ENCODE data around the gene CLEC4M. TPM values are rescaled to one million over a fixed set of nuclear protein-coding genes. Genes with fewer than 3 reads are reported as not detected.
"Not testable (repeated sequence)": the region's sequence is repeated elsewhere in the genome, so short reads cannot be mapped to it uniquely, and the experiment has no call there.

Gene CLEC4M
- total RNA-seq, 3 donors from 2014 or later, result 1.3 TPM; not detected in 2

DNA sequence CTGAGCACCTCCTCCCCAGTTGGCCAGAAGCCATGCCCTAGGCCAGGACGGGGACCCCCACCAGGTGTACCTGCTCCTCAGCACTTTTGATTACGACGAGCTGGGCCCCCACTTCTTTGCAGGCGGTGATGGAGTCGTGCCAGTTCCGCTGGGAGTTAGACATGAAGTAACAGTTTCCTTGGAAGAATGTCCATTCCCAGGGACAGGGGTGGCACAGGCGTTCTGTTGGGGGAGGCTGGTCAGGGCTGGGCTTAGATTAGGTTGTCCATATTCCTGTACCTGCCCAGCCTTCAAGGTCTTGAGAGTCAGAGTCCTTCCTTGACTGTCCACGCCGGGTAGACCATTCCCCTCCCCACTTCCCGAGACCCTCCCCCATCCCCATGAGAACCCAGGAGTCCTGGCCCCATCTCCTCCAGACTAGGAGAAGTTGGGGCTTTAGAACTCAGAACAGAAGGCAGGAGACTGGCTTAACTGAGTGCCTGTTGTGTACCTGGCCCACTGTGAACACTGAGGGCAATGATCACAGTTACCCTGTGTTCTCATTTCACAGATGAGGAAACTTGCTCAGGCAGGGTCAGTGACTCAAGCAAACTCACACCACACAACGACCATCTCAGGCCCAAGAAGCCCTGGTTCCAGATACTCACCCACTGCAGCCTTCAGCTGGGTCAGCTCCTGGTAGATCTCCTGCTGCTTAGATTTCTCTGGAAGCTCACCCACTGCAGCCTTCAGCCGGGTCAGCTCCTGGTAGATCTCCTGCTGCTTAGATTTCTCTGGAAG is 18.0 kb upstream of the CLEC4M start:
- H3K4me3 ChIP-seq, result no peak overlapping the region
- intact Hi-C loops (cut with DNase I; ENCODE audit: low total_unique reads), result loop anchor here (1.0 kb wide), 1 partner anchor 33 kb away; no protein-coding TSS in a partner anchor
- no peaks in the 10 kb centered on the region for H3K36me3 ChIP-seq
- no peaks in the 10 kb centered on the region for H3K4me1 ChIP-seq
- no peak overlapping the region for H3K27ac ChIP-seq
- TF ChIP-seq POLR2A (IDR thresholded peaks at IDR 0.05), result no peak
- TF ChIP-seq, protein P1, sequence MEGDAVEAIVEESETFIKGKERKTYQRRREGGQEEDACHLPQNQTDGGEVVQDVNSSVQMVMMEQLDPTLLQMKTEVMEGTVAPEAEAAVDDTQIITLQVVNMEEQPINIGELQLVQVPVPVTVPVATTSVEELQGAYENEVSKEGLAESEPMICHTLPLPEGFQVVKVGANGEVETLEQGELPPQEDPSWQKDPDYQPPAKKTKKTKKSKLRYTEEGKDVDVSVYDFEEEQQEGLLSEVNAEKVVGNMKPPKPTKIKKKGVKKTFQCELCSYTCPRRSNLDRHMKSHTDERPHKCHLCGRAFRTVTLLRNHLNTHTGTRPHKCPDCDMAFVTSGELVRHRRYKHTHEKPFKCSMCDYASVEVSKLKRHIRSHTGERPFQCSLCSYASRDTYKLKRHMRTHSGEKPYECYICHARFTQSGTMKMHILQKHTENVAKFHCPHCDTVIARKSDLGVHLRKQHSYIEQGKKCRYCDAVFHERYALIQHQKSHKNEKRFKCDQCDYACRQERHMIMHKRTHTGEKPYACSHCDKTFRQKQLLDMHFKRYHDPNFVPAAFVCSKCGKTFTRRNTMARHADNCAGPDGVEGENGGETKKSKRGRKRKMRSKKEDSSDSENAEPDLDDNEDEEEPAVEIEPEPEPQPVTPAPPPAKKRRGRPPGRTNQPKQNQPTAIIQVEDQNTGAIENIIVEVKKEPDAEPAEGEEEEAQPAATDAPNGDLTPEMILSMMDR (IDR thresholded peaks at IDR 0.05), result no peak
- TF ChIP-seq POLR2AphosphoS5 (IDR thresholded peaks at IDR 0.05), result no peak
- peaks cover 0 to 46% of the 10 kb centered on the region in 2 donors for H3K27me3 ChIP-seq
- no peaks in the 10 kb centered on the region for H3K9me3 ChIP-seq
- DNase-seq (ENCODE audit: low spot score in 2 of 2), result no peak

DNA sequence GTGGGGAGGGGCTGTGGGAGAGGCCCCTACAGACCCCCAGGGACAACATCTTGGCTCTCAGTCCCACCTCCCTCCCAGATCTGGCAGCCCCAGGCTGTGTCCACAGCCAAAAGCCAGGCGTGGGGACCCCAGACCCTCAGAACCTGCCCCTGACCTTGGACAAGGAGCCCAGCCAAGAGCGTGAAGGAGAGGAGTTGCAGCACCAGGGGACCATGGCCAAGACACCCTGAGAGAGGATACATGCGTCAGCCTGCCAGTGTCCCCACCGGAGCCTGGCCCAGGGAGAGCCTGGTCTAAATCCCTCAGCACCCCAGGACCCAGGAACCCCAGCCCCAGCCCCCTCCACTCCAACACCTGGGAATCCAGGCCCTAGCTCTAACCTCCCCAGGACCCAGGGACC is 16.7 kb upstream of the CLEC4M start:
- DNase-seq (ENCODE audit: low spot score in 2 of 2); H3K4me1 ChIP-seq; H3K36me3 ChIP-seq; H3K27ac ChIP-seq; intact Hi-C loops (cut with DNase I; ENCODE audit: low total_unique reads); H3K9me3 ChIP-seq: not testable (repeated sequence)
- peak overlapping the region in 1 of 3 donors; percentile 23 for H3K4me3 ChIP-seq
- H3K27me3 ChIP-seq, result peaks cover 0 to 51% of the 10 kb centered on the region in 2 donors

DNA sequence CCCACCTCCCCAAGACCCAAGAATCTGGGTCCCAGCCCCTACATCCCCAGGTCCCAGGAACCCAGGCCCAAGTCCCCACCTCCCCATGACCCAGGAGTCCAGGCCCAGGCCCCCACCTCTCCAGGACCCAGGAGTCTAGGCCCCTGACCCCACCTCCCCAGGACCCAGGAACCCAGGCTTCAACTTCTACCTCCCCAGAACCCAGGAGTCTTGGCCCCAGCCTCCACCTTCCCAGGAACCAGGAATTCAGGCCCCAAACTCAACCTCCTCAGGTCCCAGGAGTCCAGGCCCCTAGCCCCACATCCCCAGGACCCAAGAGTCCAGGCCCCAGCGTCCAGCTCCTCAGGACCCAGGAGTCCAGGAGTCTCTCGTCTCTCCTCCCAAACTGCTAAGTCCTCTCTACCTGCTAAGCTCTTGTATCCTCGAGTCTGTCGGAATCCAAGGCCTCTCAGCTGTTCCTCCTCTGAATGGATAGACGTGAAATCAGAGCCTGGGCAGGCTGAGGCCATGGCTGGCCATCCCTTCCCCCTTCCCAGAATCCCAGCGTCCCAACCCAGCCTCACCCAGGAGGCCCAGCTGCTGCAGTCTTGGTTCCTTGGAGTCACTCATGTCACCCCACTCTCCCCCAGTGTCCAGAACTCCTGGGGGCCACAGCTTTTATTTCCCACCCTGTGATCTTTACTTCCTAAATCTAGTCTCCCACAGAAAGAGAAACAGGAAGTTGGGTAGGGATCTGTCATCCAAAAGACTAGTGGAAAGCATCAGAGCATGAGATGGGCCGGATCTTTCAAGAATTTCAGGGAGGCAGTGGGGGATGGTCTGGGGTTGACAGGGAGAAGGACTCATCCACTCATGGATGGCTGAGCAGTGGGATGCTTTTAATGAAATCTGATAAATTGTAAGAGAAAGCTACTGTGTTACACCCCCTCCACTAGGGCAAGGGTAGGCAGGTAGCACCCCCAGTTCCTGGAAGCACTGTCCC is 15.8 kb upstream of the CLEC4M start, which contains the start of gene CD209:
TSS of gene CD209 (minus strand) at position 632 of the 982 bp plus-strand sequence. CDS start at position 609, 23 bp downstream.
- H3K4me1 ChIP-seq, result no peaks in the 10 kb centered on the region
- peaks cover 0 to 47% of the 10 kb centered on the region in 2 donors for H3K27me3 ChIP-seq
- DNase-seq (ENCODE audit: low spot score in 2 of 2), result peak in 1 of 2 donors; percentile 22
- H3K27ac ChIP-seq, result no peak within 1 kb of the TSS
- intact Hi-C loops (cut with DNase I; ENCODE audit: low total_unique reads), result no loop called here
- no peaks in the 10 kb centered on the region for H3K9me3 ChIP-seq
- peak within 1 kb of the TSS in 1 of 3 donors; percentile 23 for H3K4me3 ChIP-seq
- no peaks in the 10 kb centered on the region for H3K36me3 ChIP-seq
- TF ChIP-seq POLR2A (IDR thresholded peaks at IDR 0.05), result no peak
- TF ChIP-seq POLR2AphosphoS5 (IDR thresholded peaks at IDR 0.05), result no peak
- TF ChIP-seq, protein P1 (IDR thresholded peaks at IDR 0.05), result no peak

DNA sequence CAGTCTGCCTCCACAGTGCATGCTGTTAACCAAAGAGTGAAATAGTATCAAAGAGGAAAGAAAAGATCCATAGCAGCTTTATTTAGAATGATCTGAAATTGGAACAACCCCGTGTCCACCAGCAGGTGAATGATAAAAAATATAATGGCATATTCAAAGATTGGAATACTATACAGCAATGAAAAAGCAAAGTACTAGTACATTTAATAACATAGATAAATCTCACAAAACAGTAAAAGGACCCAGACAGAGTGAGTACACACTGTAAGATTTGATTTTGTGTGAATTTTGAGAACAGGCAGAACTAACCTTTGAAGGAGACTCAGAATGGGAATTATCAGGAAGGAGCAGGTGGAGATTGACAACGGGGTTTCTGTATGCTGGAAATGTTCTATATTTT is 14.9 kb upstream of the CLEC4M start:
- intact Hi-C loops (cut with DNase I; ENCODE audit: low total_unique reads), result no loop called here
- H3K4me3 ChIP-seq, result no peak overlapping the region
- H3K9me3 ChIP-seq, result no peaks in the 10 kb centered on the region

DNA sequence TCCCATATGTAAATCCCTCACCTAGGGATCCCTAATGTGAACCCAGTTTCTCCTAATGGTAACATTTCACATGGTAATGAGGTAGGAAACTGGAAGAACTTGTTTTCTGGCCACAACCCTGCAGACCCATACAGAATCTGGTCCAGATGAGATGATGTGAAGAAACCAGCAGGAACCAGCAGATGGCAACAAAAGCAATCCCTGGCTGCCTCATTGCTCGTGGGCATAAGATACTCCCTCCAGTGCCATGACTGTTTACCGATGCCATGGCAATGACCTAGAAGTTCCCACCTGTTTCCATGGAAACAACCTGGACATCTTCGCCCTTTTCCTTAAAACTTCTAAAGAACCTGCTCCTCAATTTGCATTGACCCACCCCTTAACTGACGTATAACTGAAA is 14.3 kb upstream of the CLEC4M start:
- no peaks in the 10 kb centered on the region for H3K36me3 ChIP-seq
- intact Hi-C loops (cut with DNase I; ENCODE audit: low total_unique reads), result no loop called here
- no peak overlapping the region for H3K27ac ChIP-seq
- no peaks in the 10 kb centered on the region for H3K4me1 ChIP-seq
- no peaks in the 10 kb centered on the region for H3K9me3 ChIP-seq
- H3K4me3 ChIP-seq, result no peak overlapping the region
- peak in 1 of 2 donors; percentile 25 for DNase-seq (ENCODE audit: low spot score in 2 of 2)
- H3K27me3 ChIP-seq, result peaks cover 0 to 44% of the 10 kb centered on the region in 2 donors
- no peak for TF ChIP-seq POLR2A (IDR thresholded peaks at IDR 0.05)
- TF ChIP-seq POLR2AphosphoS5 (IDR thresholded peaks at IDR 0.05), result no peak
- TF ChIP-seq, protein P1 (IDR thresholded peaks at IDR 0.05), result no peak

More for the DNA sequence above, 14.9 kb upstream of the CLEC4M start:
- peaks cover 0 to 46% of the 10 kb centered on the region in 2 donors for H3K27me3 ChIP-seq
- DNase-seq (ENCODE audit: low spot score in 2 of 2), result no peak
- H3K4me1 ChIP-seq, result no peaks in the 10 kb centered on the region
- H3K27ac ChIP-seq, result no peak overlapping the region
- no peaks in the 10 kb centered on the region for H3K36me3 ChIP-seq
- TF ChIP-seq POLR2AphosphoS5 (IDR thresholded peaks at IDR 0.05) (no peak), POLR2A (IDR thresholded peaks at IDR 0.05) (no peak)
- TF ChIP-seq, protein P1 (IDR thresholded peaks at IDR 0.05), result no peak

Data from breast epithelium (tissue), 4 donors.